Iris pigment epithelial cell (primary cell): ENCODE measurements around the gene FAM13A.

Experiments used
- DNase-seq: peaks from one replicate; pipeline ENCODE4 v3.0.0-alpha.2; 2011; ENCODE audit warnings: low read depth

The FAM13A gene

GRCh38 chr4:88713782-88714181, 343.2 kb downstream of the FAM13A start:
- DNase-seq = no peak

DNA sequence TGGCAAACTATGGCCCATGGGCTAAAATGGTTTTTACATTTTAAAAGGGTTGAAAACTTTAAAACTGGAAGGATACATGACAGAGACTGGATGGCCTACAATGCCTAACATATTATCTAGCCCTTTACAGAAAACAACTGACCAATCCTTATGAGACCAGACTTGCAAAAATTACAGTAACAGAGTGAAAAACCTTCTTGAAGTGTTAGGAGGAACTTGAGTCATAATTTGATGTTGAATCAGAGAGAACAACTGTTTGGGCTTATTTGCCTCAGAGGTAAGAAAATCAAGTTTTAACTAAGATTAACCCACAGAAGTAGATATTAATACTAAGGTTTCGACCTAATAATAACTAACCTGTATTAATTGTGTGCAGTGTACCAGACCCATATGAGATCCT, 347.0 kb downstream of the FAM13A start:
- DNase-seq = no peak

GRCh38 chr4:88706574-88706973, 350.4 kb downstream of the FAM13A start:
- peak; percentile 76 for DNase-seq

DNA sequence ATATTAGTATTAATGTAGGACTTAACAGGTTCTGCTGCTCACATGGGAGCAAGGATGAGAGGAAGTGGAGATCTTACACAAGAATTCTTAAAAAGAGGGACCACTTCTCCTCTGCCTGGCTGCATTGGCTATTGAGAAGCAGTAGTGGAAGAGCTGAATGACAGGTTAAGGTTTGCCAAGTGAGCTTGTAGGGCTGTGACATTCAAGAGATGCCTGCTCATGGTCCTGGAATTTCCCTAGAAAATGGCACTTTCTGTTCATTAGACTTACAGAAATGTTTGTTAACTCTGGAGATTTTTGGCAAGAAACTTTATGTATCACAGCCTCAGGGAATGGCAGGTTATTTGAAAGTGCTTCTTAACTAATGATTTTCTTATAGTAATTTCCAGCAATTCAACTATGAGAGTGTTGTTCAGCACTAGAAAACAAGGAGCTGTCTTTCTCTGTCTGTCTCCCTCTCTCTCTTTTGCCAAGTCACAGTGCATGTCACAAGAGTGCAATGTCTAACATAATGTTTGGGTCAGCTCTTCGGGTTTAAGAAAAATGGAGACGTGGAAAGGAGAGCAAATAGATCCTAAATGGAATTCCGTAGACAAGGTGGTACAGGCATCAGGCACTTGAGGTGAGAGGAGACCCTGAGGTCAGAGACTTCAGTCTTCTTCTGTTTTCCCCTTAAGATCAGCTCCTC, 351.0 kb downstream of the FAM13A start:
- peak; percentile 50 for DNase-seq

- no peak for DNase-seq
Measured at GRCh38 chr4:88705223-88705622, 351.8 kb downstream of the FAM13A start.

DNA sequence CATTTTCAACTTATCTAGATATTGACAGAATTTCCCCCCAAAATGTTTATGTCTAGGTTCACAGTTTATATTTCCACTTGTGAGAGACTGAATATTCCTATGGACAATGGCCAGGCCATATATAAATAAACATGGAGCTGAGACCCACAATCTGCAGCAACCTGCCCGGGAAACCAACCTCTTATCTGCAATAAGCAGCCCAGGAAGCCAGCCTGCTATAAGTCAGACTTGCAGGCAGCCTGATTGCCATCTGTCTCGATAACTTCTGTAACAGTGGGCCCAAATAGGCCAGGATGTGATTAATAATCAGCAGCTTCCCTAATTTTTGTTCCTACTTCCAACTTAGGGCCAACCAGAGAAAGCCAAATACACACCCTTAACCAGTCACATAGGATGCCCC, 354.2 kb downstream of the FAM13A start:
- DNase-seq = no peak

- no peak for DNase-seq
Measured at GRCh38 chr4:88698519-88698918, 358.5 kb downstream of the FAM13A start.

- peak; percentile 84 for DNase-seq
Measured at GRCh38 chr4:88697588-88698329, 359.2 kb downstream of the FAM13A start, which contains the start of gene NAP1L5. Gene NAP1L5 (minus strand): TSS chr4:88697829. CDS start chr4:88697754, 75 bp downstream.

DNA sequence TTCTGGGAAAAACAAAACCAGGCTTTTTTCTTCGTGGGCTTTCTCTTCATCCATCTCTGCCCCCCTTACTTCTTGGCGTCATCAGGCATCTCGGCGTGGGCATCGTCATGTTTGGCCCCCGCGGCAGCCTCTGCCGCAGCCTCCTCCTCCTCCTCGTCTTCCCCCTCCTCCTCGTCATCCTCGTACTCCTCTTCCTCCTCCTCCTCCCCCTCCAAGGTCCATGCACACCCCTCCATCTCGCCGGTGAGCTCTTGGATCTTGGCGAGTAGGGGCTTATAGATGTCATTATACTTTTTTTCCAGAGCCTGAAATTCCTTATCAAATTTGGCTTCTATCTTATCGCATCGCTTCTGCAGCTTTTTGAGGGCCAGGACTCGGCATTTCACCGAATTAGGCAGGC, 359.8 kb downstream of the FAM13A start:
- peak; percentile 25 for DNase-seq

GRCh38 chr4:88696630-88697029, 360.4 kb downstream of the FAM13A start:
- DNase-seq = no peak

DNA sequence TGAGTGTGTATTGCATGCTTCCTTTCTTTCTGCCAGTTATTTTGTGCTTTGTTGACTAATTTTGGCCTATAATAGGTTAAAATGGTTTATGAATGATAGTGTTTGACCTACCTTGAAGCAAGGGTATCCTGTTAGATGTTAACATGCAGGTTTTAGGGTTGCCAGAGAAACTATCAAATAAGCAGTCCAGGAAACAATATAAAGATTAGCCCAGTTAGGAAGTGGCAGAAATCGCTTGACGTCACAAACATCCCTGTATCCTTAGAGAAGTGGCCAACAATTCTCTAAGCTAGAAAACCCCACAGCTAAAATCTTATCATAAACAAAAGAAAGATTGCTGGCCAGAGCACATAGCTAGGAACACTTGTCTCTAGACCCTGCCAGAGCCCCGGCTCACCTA, 363.2 kb downstream of the FAM13A start:
- no peak for DNase-seq

DNA sequence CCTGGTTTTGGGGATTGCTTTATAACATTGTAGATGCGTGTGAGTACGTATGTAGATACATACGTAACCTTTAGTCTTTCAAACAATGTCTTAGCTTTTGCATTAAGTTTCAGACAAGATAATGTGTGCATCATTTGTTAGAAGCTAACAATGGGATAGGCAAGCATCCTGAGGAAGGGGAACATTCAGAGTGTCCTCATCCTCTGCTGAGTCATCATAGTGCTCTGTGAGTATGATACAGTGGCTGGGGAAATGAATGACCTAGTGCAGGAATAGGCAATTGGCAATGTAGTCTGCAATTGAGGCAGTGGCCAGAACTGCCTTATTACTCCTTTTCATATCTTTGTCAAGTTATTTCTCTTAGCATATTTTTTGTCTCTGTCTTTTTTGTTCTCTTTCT, 366.6 kb downstream of the FAM13A start:
- DNase-seq = peak; percentile 75

- no peak for DNase-seq
Measured at GRCh38 chr4:88681209-88681608, 375.8 kb downstream of the FAM13A start.
